HG03139 (cell line): Measurements from ENCODE around the gene MINDY2.
"Not testable (repeated sequence)": the region's sequence is repeated elsewhere in the genome, so short reads cannot be mapped to it uniquely, and the experiment has no call there.

Experiments used
- ATAC-seq: cut with Tn5 transposase; IDR thresholded peaks from one replicate; pipeline ENCODE4 v1.9.1; 2021; ENCODE audit not compliant: unreplicated experiment

The MINDY2 gene

GRCh38 chr15:58823267-58823666, 52.2 kb downstream of the MINDY2 start:
- ATAC-seq = not testable (repeated sequence)

GRCh38 chr15:58830556-58830955, 59.5 kb downstream of the MINDY2 start:
- no peak for ATAC-seq

- not testable (repeated sequence) for ATAC-seq
Observed at GRCh38 chr15:58833681-58834426, 62.8 kb downstream of the MINDY2 start.

DNA sequence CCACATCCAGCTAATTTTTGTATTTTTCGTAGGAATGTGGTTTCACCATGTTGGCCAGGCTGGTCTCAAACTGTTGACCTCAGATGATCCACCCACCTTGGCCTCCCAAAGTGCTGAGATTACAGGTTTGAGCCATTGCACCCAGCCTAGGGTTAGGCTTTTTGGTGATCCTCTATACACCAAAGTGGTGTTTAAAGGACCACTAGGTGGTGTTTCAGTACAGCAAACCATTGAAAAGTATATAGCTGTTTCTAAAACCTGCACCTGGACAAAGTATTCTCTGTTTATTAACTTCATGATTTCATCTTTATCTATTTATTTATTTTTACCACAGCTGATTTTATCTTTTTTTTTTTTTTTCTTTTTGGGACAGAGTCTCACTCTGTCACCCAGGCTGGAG, 68.4 kb downstream of the MINDY2 start:
- no peak for ATAC-seq

- ATAC-seq = no peak
Observed at GRCh38 chr15:58840048-58840447, 68.9 kb downstream of the MINDY2 start.

DNA sequence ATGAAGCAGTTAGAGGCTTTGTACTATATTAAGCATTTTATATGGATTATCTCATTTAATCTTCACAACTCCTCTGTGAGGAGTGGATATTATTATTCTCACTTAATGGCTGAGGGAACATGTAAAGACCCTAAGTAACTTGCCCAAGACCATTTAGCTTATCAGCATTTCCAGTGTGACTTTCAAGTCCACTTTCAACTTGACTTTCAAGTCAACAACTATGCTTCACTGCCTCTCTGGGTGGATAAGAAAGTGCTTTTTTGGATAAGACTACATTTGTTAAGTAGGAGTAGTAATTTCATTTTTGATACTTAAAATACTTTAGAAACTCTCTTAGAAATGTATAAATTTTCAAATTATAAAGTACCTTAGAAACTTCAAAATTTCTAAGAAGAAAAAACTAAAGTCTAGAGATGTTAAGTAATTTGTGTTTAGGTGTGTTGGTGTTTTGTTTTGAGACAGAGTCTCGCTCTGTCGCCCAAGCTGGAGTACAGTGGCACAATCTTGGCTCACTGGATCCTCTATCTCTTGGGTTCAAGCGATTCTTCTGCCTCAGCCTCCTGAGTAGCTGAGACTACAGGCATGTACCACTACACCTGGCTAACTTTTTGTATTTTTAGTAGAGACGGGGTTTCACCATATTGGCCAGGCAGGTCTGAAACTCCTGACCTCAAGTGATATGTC, 71.8 kb downstream of the MINDY2 start:
- no peak for ATAC-seq

DNA sequence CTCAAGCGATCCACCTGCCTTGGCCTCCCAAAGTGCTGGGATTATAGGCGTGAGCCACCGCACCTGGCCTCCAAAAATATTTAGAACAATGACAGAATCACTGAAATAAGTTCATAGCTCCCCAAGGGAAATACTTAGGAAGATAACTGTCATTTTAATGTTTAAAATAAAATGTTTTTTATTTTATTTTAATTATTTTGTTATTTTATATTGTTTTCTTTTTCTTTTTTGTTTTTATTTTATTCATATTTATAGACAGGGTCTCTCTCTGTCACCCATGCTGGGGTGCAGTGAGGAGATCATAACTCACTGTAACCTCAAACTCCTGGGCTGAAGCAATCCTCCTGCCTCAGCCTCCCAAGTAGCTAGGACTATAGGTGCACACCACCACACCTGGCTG, 80.1 kb downstream of the MINDY2 start:
- ATAC-seq = not testable (repeated sequence)

- no peak for ATAC-seq
Observed at GRCh38 chr15:58852347-58852746, 81.2 kb downstream of the MINDY2 start.

GRCh38 chr15:58854593-58854992, 83.5 kb downstream of the MINDY2 start:
- no peak for ATAC-seq

- no peak for ATAC-seq
Observed at GRCh38 chr15:58856086-58856485, 85.0 kb downstream of the MINDY2 start.

GRCh38 chr15:58856621-58857020, 85.5 kb downstream of the MINDY2 start:
- ATAC-seq = not testable (repeated sequence)

GRCh38 chr15:58862326-58862725, 91.2 kb downstream of the MINDY2 start:
- no peak for ATAC-seq

DNA sequence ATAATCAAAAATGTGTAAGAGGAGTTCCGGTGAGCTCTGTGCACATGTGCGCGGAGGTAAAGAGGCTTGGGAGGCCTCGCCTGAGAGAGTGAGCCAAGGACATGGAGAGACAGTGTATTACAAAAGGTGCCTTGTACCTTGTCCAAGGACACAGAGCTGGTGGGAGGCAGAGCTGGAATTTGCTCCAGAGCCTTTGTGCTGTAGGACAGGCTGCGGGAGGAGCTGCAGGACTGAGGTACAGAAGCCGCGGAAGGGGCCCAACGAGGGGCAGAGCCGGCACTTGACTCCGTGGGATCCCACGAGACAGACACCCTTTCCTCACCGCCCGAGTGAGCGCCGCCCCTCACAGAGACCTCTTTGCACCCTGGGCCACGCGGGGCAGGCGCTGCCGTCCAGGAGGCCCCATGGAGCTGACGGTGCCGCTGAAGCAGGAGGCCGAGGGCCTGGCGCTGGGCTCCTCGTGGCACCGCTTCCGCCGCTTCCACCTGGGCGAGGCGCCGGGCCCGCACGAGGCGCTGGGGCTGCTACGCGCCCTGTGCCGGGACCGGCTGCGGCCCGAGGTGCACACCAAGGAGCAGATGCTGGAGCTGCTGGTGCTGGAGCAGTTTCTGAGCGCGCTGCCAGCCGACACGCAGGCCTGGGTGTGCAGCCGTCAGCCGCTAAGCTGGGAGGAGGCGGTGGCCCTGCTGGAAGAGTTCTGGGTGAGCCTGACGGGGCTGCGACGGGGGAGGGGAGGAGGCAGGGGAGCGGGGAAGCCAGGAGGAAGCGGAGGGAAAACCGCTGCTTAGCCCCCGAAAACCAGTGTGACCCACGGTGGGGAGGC, 93.7 kb downstream of the MINDY2 start:
- no peak for ATAC-seq

GRCh38 chr15:58865425-58865880, 94.4 kb downstream of the MINDY2 start:
- no peak for ATAC-seq

DNA sequence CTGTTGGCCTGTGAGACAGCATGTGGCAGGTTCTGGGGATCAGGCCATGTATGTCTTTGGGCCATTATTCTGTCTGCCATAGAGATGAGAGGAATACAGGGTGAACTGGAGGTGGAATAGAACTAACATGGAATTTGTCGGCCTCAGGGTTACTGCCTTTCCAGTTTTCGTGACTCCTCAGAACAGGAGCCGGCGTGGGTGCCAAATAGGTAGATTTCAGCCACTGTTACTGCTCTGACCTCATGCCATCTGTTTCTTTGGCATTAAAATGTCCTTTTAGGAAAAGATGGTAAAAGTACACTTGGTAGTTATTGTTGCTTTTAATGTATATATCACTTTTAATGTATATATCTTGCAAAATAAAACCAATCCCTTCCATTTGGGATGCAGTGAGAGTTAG, 96.8 kb downstream of the MINDY2 start:
- no peak for ATAC-seq

GRCh38 chr15:58870451-58870850, 99.3 kb downstream of the MINDY2 start:
- ATAC-seq = no peak

- ATAC-seq = no peak
Observed at GRCh38 chr15:58873267-58873666, 102.2 kb downstream of the MINDY2 start.

- ATAC-seq = no peak
Observed at GRCh38 chr15:58875343-58875742, 104.2 kb downstream of the MINDY2 start.

- ATAC-seq = no peak
Observed at GRCh38 chr15:58876306-58877106, 105.4 kb downstream of the MINDY2 start.

- no peak for ATAC-seq
Observed at GRCh38 chr15:58877999-58878825, 107.1 kb downstream of the MINDY2 start.
